Measurements from ENCODE around the gene CEACAM16. TPM values are rescaled to one million over a fixed set of nuclear protein-coding genes. Genes with fewer than 3 reads are reported as not detected.

CEACAM16 gene
- total and polyA plus RNA-seq, 9 of the 15 experiments (the other 6 are each of a cell fraction or from before 2014, with no cell fraction given): not detected

GRCh38 chr19:44694184-44694579, 4.8 kb upstream of the CEACAM16 start (continued):
- TF ChIP-seq REST (IDR thresholded peaks at IDR 0.05; ENCODE audit: borderline replicate concordance) (peak; percentile 23; the same call in 1 of the 2 replicates), REST (CRISPR knock-in tag; IDR thresholded peaks at IDR 0.05; ENCODE audit: low read depth) (no peak), NFATC3 (IDR thresholded peaks at IDR 0.05) (no peak), UBTF (IDR thresholded peaks at IDR 0.05; ENCODE audit: borderline replicate concordance in 1 of 2, low read depth in 2 of 2, low read length in 2 of 2) (no peak), THRB (CRISPR knock-in tag; conservative IDR thresholded peaks at IDR 0.05) (no peak; the same call in 1 of the 2 replicates), GMEB1 (CRISPR knock-in tag; IDR thresholded peaks at IDR 0.05) (no peak), FOXO4 (CRISPR knock-in tag; IDR thresholded peaks at IDR 0.05) (no peak), CBX1 (IDR thresholded peaks at IDR 0.05; ENCODE audit: low read depth) (no peak), HDAC8 (tag; IDR thresholded peaks at IDR 0.05) (no peak), ILF3 (IDR thresholded peaks at IDR 0.05; ENCODE audit: borderline replicate concordance) (no peak)
- TF ChIP-seq, protein P1, sequence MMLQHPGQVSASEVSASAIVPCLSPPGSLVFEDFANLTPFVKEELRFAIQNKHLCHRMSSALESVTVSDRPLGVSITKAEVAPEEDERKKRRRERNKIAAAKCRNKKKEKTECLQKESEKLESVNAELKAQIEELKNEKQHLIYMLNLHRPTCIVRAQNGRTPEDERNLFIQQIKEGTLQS (IDR thresholded peaks at IDR 0.05): no peak
- TF ChIP-seq, protein P1 (CRISPR knock-in tag; conservative IDR thresholded peaks at IDR 0.05): no peak
